GM19324 (cell line): Measurements from ENCODE around the gene C16orf92.

Source experiments
- ATAC-seq: cut with Tn5 transposase; IDR thresholded peaks from one replicate; pipeline ENCODE4 v1.9.1; 2021; ENCODE audit warnings: mild to moderate bottlenecking, moderate library complexity; ENCODE audit not compliant: unreplicated experiment, low FRiP score

C16orf92 gene

GRCh38 chr16:29988346-29989075 is 34.5 kb upstream of the C16orf92 start:
- no peak for ATAC-seq

GRCh38 chr16:29989111-29989858 is 33.7 kb upstream of the C16orf92 start:
- no peak for ATAC-seq

- no peak for ATAC-seq
These were observed 33.0 kb upstream of the C16orf92 start for GRCh38 chr16:29990034-29990433.

GRCh38 chr16:29990883-29991570 is 32.0 kb upstream of the C16orf92 start:
- ATAC-seq: no peak

- ATAC-seq: no peak
These were observed 31.5 kb upstream of the C16orf92 start for GRCh38 chr16:29991571-29991904.

GRCh38 chr16:29992344-29992967 is 30.5 kb upstream of the C16orf92 start:
- no peak for ATAC-seq

GRCh38 chr16:29993191-29993902 is 29.7 kb upstream of the C16orf92 start:
- no peak for ATAC-seq

- ATAC-seq: no peak
These were observed 28.9 kb upstream of the C16orf92 start for GRCh38 chr16:29993903-29994599.

GRCh38 chr16:29994600-29995323 is 28.2 kb upstream of the C16orf92 start:
- ATAC-seq: peak; percentile 13

GRCh38 chr16:29995324-29995910 is 27.6 kb upstream of the C16orf92 start, which contains the start of gene HIRIP3:
TSS of gene HIRIP3 (minus strand) at chr16:29995617. CDS start at chr16:29995605, 12 bp downstream.
- peak; percentile 66 for ATAC-seq

GRCh38 chr16:29995911-29996765 is 26.9 kb upstream of the C16orf92 start, which contains the start of gene INO80E:
TSS of gene INO80E (plus strand) at chr16:29996241. CDS start at chr16:29996311, 70 bp downstream.
- peak; percentile 94 for ATAC-seq

- no peak for ATAC-seq
These were observed 26.2 kb upstream of the C16orf92 start for GRCh38 chr16:29996766-29997250.

- ATAC-seq: no peak
These were observed 23.4 kb upstream of the C16orf92 start for GRCh38 chr16:29999605-30000004.

- ATAC-seq: no peak
These were observed 22.0 kb upstream of the C16orf92 start for GRCh38 chr16:30000735-30001631.

- no peak for ATAC-seq
These were observed 20.2 kb upstream of the C16orf92 start for GRCh38 chr16:30002614-30003346.
